Type B pancreatic cell (in vitro differentiated cells): Measurements from ENCODE around the gene TFDP1. TPM values are rescaled to one million over a fixed set of nuclear protein-coding genes. Genes with fewer than 3 reads are reported as not detected.

ENCODE experiments used
- DNase-seq: peaks from one replicate; pipeline ENCODE4 v3.0.0; 2021; ENCODE audit warnings: mixed read lengths; ENCODE audit not compliant: unreplicated experiment; ENCODE audit errors: extremely low spot score
- H3K27ac Mint-ChIP-seq: 2 replicates; pipeline ENCODE4 v1.8.0; 2021; ENCODE audit warnings: mild to moderate bottlenecking, mixed read lengths
- H3K27me3 Mint-ChIP-seq: 2 replicates; pipeline ENCODE4 v1.8.0; 2021; ENCODE audit warnings: mixed read lengths
- H3K36me3 Mint-ChIP-seq: 2 replicates; pipeline ENCODE4 v1.8.0; 2021; ENCODE audit warnings: mixed read lengths
- H3K4me1 Mint-ChIP-seq: one replicate; pipeline ENCODE4 v1.8.0; 2021; ENCODE audit warnings: mixed read lengths; ENCODE audit not compliant: unreplicated experiment
- H3K4me3 Mint-ChIP-seq: 2 replicates; pipeline ENCODE4 v1.8.0; 2021; ENCODE audit warnings: mild to moderate bottlenecking, mixed read lengths
- H3K9me3 Mint-ChIP-seq: 2 replicates; pipeline ENCODE4 v1.8.0; 2021; ENCODE audit warnings: mixed read lengths
- total RNA-seq: library from RNA; stranded (reverse); gene quantifications from 2 replicates; pipeline ENCODE4 v1.2.1, GENCODE V29; 2021; ENCODE audit warnings: low replicate concordance
- TF ChIP-seq, protein P1 (sequence below): fragments of 200-600 bp; sonication (generic); conservative IDR thresholded peaks from 2 replicates; pipeline ENCODE4 v1.5.0; 2021; ENCODE audit warnings: antibody characterized with exemption, mild to moderate bottlenecking

TFDP1 gene
- total RNA-seq, 1 donor from 2014 or later, result 78.8 TPM

DNA sequence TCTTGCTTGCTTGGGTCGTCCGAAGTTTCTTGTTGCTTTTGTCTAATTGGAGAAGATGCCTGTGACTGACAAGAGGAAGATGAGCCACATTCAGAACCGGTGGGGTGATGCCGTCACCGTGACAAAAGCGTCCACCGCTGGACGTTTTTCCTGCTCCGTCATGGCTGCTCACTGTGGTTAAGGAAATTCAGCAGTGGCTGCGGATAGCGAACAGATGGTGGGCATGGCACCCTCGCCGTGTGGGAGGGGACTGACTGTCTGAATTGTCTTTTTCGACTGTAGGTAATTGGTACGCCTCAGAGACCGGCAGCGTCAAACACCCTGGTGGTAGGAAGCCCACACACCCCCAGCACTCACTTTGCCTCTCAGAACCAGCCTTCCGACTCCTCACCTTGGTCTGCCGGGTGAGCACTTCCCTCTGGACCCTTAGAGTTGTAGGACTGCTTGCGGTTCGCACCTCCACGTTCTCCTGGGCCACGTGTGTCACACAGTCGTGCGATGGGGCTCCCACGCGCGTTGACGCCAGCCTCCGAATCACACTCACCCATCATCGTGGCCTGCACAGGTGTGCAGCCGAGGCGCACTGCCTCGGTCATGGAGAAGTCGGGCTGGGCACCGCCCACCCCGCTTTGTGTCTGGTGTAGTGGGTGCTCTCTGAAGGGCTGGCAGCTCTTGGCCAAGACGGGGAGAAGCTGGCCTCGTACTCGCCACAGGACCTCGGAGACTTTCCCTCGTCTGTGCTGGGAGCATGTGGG is 47.0 kb downstream of the TFDP1 start:
- no peaks in the 10 kb centered on the region for H3K27me3 Mint-ChIP-seq
- peaks cover 22% of the 10 kb centered on the region for H3K36me3 Mint-ChIP-seq
- no peak overlapping the region for H3K4me3 Mint-ChIP-seq
- TF ChIP-seq, protein P1, sequence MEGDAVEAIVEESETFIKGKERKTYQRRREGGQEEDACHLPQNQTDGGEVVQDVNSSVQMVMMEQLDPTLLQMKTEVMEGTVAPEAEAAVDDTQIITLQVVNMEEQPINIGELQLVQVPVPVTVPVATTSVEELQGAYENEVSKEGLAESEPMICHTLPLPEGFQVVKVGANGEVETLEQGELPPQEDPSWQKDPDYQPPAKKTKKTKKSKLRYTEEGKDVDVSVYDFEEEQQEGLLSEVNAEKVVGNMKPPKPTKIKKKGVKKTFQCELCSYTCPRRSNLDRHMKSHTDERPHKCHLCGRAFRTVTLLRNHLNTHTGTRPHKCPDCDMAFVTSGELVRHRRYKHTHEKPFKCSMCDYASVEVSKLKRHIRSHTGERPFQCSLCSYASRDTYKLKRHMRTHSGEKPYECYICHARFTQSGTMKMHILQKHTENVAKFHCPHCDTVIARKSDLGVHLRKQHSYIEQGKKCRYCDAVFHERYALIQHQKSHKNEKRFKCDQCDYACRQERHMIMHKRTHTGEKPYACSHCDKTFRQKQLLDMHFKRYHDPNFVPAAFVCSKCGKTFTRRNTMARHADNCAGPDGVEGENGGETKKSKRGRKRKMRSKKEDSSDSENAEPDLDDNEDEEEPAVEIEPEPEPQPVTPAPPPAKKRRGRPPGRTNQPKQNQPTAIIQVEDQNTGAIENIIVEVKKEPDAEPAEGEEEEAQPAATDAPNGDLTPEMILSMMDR, result no peak
- no peak for DNase-seq
- no peaks in the 10 kb centered on the region for H3K9me3 Mint-ChIP-seq
- no peak overlapping the region for H3K27ac Mint-ChIP-seq
- peaks cover 8% of the 10 kb centered on the region for H3K4me1 Mint-ChIP-seq

DNA sequence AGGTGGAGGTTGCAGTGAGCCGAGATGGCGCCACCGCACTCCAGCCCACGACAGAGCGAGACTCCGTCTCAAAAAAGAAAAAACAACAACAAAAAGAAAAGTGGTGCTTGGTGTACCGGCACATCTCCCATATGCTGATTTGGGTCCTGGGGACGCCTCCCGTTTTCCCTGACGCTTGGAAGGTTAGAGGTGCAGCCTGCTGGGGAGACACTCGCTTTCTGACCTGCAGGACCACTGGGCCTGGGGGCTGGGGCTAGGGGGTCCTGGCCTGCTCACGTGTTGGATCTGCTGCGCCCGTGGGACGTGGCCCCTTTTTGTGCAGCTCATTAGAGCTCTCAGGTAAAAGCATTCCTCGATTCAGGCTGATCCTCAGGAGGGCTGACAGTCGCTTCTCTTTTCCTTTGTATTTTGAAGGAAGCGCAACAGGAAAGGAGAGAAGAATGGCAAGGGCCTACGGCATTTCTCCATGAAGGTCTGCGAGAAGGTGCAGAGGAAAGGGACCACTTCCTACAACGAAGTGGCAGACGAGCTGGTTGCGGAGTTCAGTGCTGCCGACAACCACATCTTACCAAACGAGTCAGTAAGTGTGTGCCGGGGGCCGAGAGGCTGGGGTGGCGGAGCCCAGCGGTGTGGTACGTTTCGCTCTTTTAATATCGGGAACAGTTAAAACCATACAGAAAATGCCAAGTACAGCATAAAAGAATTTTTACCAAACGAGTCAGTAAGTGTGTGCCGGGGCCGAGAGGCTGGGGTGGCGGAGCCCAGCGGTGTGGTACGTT is 48.3 kb downstream of the TFDP1 start:
- no peak overlapping the region for H3K4me3 Mint-ChIP-seq
- no peaks in the 10 kb centered on the region for H3K9me3 Mint-ChIP-seq
- peaks cover 28% of the 10 kb centered on the region for H3K36me3 Mint-ChIP-seq
- DNase-seq, result no peak
- TF ChIP-seq, protein P1, result no peak
- H3K27me3 Mint-ChIP-seq, result no peaks in the 10 kb centered on the region
- no peak overlapping the region for H3K27ac Mint-ChIP-seq
- H3K4me1 Mint-ChIP-seq, result peaks cover 4% of the 10 kb centered on the region

DNA sequence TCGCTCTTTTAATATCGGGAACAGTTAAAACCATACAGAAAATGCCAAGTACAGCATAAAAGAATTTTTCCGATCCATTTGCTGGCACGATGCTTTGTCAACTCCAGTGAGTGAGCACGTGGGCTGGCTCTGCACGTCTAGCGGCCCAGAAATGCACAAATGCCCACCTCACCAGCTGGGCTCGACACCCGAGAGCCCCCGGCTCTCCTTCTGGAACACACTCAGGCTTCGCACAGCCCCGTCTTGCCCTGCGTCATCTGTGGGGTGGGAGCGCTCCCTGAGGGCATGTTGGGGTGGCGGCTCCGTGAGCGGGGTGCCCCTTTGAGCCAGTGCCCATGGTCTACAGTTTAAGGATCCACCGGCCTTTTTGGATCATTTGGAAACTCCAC is 48.9 kb downstream of the TFDP1 start:
- TF ChIP-seq, protein P1, result no peak
- Mint-ChIP-seq H3K4me1 (peaks cover 4% of the 10 kb centered on the region), H3K36me3 (peaks cover 31% of the 10 kb centered on the region)

DNA sequence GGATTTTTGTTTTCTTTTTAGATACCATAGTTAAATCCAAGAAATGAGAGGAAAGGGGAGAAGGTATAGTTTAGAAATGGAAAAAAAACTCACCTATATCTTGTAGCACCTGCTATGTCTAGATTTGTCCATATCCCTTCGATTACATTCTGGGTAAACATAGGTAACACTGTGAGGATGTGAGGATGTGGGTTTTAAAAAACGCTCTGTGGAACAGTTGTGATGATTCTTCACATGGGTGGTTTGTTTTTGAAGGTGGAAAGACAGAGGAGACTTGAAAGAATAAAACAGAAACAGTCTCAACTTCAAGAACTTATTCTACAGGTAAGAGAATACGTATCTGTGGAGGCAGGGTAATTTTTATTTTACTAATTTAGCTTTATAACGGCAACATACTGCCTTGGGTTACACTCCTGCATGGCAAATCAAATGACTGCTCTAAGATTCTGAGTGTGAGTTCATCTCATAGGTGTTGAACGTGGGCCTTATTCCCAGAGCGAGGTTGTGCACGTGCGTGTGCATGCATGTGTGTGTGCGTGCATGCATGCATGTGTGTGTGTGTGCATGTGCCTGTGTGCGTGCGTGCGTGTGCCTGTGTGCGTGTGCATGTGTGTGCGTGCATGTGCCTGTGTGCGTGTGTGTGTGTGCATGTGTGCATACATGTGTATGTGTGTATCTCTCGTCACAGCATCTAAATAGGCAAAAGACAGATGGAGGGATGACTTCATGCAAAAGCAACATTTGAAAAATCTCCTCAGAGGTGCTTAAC is 49.9 kb downstream of the TFDP1 start:
- peaks cover 35% of the 10 kb centered on the region for H3K36me3 Mint-ChIP-seq
- H3K4me1 Mint-ChIP-seq, result peaks cover 1% of the 10 kb centered on the region
- no peak for DNase-seq
- no peaks in the 10 kb centered on the region for H3K27me3 Mint-ChIP-seq
- no peak overlapping the region for H3K27ac Mint-ChIP-seq
- no peaks in the 10 kb centered on the region for H3K9me3 Mint-ChIP-seq
- TF ChIP-seq, protein P1, result no peak
- H3K4me3 Mint-ChIP-seq, result no peak overlapping the region

More for the DNA sequence above, 48.9 kb downstream of the TFDP1 start:
- DNase-seq, result no peak
- no peak overlapping the region for H3K27ac Mint-ChIP-seq
- no peaks in the 10 kb centered on the region for H3K9me3 Mint-ChIP-seq
- H3K27me3 Mint-ChIP-seq, result no peaks in the 10 kb centered on the region
- no peak overlapping the region for H3K4me3 Mint-ChIP-seq

DNA sequence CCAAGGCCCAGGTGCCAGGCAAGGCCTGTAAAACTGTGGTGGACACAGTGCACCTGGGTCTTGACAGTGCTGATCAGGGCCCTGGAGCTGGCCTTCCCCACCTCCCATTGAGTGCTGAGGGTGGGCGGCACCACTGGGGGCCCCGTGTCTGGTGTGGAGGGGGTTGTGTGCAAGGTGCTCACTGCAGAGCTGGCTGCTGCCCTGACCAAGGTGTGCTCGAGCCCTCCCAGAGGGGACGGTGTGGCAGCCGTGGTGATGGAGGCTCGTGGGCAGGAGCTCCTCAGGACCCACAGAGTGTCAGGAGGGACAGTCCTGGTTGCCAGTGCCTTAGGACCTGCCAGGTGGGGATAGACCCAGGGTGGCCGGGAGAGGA is 50.5 kb downstream of the TFDP1 start:
- no peak for DNase-seq
- TF ChIP-seq, protein P1, result no peak
- Mint-ChIP-seq H3K9me3 (no peaks in the 10 kb centered on the region), H3K36me3 (peaks cover 40% of the 10 kb centered on the region), H3K4me1 (no peaks in the 10 kb centered on the region), H3K4me3 (no peak overlapping the region), H3K27me3 (no peaks in the 10 kb centered on the region), H3K27ac (no peak overlapping the region)
